Ectodermal cell (in vitro differentiated cells): ENCODE measurements around the gene ARHGEF28.

Source experiments
- H3K27ac ChIP-seq: 2 replicates; pipeline ENCODE4 v1.7.0; 2013; ENCODE audit warnings: mild to moderate bottlenecking, low read depth, low read length; ENCODE audit not compliant: insufficient read depth, poor library complexity, severe bottlenecking
- H3K27me3 ChIP-seq: 2 replicates; pipeline ENCODE4 v1.7.0; 2013; ENCODE audit warnings: mild to moderate bottlenecking, low read length; ENCODE audit not compliant: insufficient read depth, control insufficient read depth, poor library complexity, severe bottlenecking
- H3K36me3 ChIP-seq: one replicate; pipeline ENCODE4 v1.7.0; 2013; ENCODE audit warnings: low read length; ENCODE audit not compliant: control insufficient read depth, insufficient read depth
- H3K4me1 ChIP-seq: one replicate; pipeline ENCODE4 v1.7.0; 2013; ENCODE audit warnings: low read length; ENCODE audit not compliant: control insufficient read depth, insufficient read depth
- H3K4me3 ChIP-seq: 2 replicates; pipeline ENCODE4 v1.7.0; 2013; ENCODE audit warnings: low read depth, low read length, control low read depth; ENCODE audit not compliant: insufficient read depth
- H3K9me3 ChIP-seq: 2 replicates; pipeline ENCODE4 v1.7.0; 2013; ENCODE audit warnings: mild to moderate bottlenecking, low read length, moderate library complexity; ENCODE audit not compliant: control insufficient read depth
- WGBS, 2 experiments: methylation state at CpG; one replicate each; pipeline ENCODE4 v1.1.7; 2013; ENCODE audit warnings: missing lambda C conversion rate in 2 of 2; 5-methylcytosine and 5-hydroxymethylcytosine counted together

ARHGEF28 gene

GRCh38 chr5:73692166-73692640 lies 66.2 kb downstream of the ARHGEF28 start:
- Histone ChIP-seq H3K9me3 (no peaks in the 10 kb centered on the region), H3K27me3 (no peaks in the 10 kb centered on the region), H3K4me3 (no peak overlapping the region), H3K36me3 (no peaks in the 10 kb centered on the region), H3K27ac (no peak overlapping the region), H3K4me1 (no peaks in the 10 kb centered on the region)
- 94 to 100% methylated on average over 1 of the region's 2 CpGs for WGBS, 2 experiments

GRCh38 chr5:73692981-73693380 lies 67.0 kb downstream of the ARHGEF28 start:
- WGBS, 2 experiments: 94 to 96% methylated on average over 2 of the region's 2 CpGs
- Histone ChIP-seq H3K27ac (no peak overlapping the region), H3K9me3 (no peaks in the 10 kb centered on the region)

GRCh38 chr5:73693573-73694061 lies 67.6 kb downstream of the ARHGEF28 start:
- no peaks in the 10 kb centered on the region for H3K4me1 ChIP-seq
- no peaks in the 10 kb centered on the region for H3K36me3 ChIP-seq
- H3K4me3 ChIP-seq: no peak overlapping the region
- H3K27ac ChIP-seq: no peak overlapping the region
- WGBS, 2 experiments: 69 to 85% methylated on average over 4 of the region's 4 CpGs
- no peaks in the 10 kb centered on the region for H3K27me3 ChIP-seq
- no peaks in the 10 kb centered on the region for H3K9me3 ChIP-seq

More at GRCh38 chr5:73692981-73693380, 67.0 kb downstream of the ARHGEF28 start:
- no peaks in the 10 kb centered on the region for H3K36me3 ChIP-seq
- no peaks in the 10 kb centered on the region for H3K27me3 ChIP-seq
- no peak overlapping the region for H3K4me3 ChIP-seq
- no peaks in the 10 kb centered on the region for H3K4me1 ChIP-seq

GRCh38 chr5:73694089-73694488 lies 68.1 kb downstream of the ARHGEF28 start:
- no peaks in the 10 kb centered on the region for H3K27me3 ChIP-seq
- no peak overlapping the region for H3K4me3 ChIP-seq
- no peaks in the 10 kb centered on the region for H3K4me1 ChIP-seq
- H3K27ac ChIP-seq: no peak overlapping the region
- H3K9me3 ChIP-seq: no peaks in the 10 kb centered on the region
- 89 to 90% methylated on average over 2 of the region's 2 CpGs for WGBS, 2 experiments
- no peaks in the 10 kb centered on the region for H3K36me3 ChIP-seq

GRCh38 chr5:73698011-73698410 lies 72.0 kb downstream of the ARHGEF28 start:
- Histone ChIP-seq H3K27ac (no peak overlapping the region), H3K4me3 (no peak overlapping the region)
- 89 to 90% methylated on average over 2 to 3 of the region's 3 CpGs for WGBS, 2 experiments

GRCh38 chr5:73701566-73701965 lies 75.6 kb downstream of the ARHGEF28 start:
- no peaks in the 10 kb centered on the region for H3K36me3 ChIP-seq
- WGBS, 2 experiments: 100% methylated on average over 1 to 3 of the region's 3 CpGs
- H3K27me3 ChIP-seq: no peaks in the 10 kb centered on the region
- no peak overlapping the region for H3K27ac ChIP-seq
- H3K9me3 ChIP-seq: no peaks in the 10 kb centered on the region
- no peaks in the 10 kb centered on the region for H3K4me1 ChIP-seq
- no peak overlapping the region for H3K4me3 ChIP-seq

More at GRCh38 chr5:73698011-73698410, 72.0 kb downstream of the ARHGEF28 start:
- Histone ChIP-seq H3K9me3 (no peaks in the 10 kb centered on the region), H3K4me1 (no peaks in the 10 kb centered on the region), H3K27me3 (no peaks in the 10 kb centered on the region), H3K36me3 (no peaks in the 10 kb centered on the region)

- Histone ChIP-seq H3K27ac (no peak overlapping the region), H3K36me3 (no peaks in the 10 kb centered on the region), H3K9me3 (no peaks in the 10 kb centered on the region), H3K4me1 (no peaks in the 10 kb centered on the region), H3K4me3 (no peak overlapping the region), H3K27me3 (no peaks in the 10 kb centered on the region)
- WGBS, 2 experiments: 100% methylated on average over 1 of the region's 1 CpG; no CpG with 5 or more reads in 1 of the 2 experiments
Observed at GRCh38 chr5:73702534-73702933, 76.5 kb downstream of the ARHGEF28 start.

- no peak overlapping the region for H3K4me3 ChIP-seq
- H3K4me1 ChIP-seq: no peaks in the 10 kb centered on the region
- no peak overlapping the region for H3K27ac ChIP-seq
- no peaks in the 10 kb centered on the region for H3K27me3 ChIP-seq
- no peaks in the 10 kb centered on the region for H3K9me3 ChIP-seq
- no peaks in the 10 kb centered on the region for H3K36me3 ChIP-seq
Observed at GRCh38 chr5:73702951-73703350, 77.0 kb downstream of the ARHGEF28 start.

- no peaks in the 10 kb centered on the region for H3K4me1 ChIP-seq
- no peaks in the 10 kb centered on the region for H3K27me3 ChIP-seq
- no peak overlapping the region for H3K27ac ChIP-seq
- no peaks in the 10 kb centered on the region for H3K9me3 ChIP-seq
- H3K4me3 ChIP-seq: no peak overlapping the region
- no peaks in the 10 kb centered on the region for H3K36me3 ChIP-seq
Observed at GRCh38 chr5:73705364-73705763, 79.4 kb downstream of the ARHGEF28 start.

- Histone ChIP-seq H3K27me3 (no peaks in the 10 kb centered on the region), H3K4me3 (no peak overlapping the region), H3K4me1 (no peaks in the 10 kb centered on the region), H3K9me3 (no peaks in the 10 kb centered on the region), H3K36me3 (no peaks in the 10 kb centered on the region), H3K27ac (no peak overlapping the region)
- 96 to 97% methylated on average over 5 of the region's 5 CpGs for WGBS, 2 experiments
Observed at GRCh38 chr5:73706963-73707362, 81.0 kb downstream of the ARHGEF28 start.
